OCI-LY7 (cell line): ENCODE measurements around the gene LIPE. TPM values are rescaled to one million over a fixed set of nuclear protein-coding genes. Genes with fewer than 3 reads are reported as not detected.

Experiments used
- BruUV-seq: library from RNA; stranded (reverse); fragments of 400-500 nt; replicated peaks from 2 replicates; lab custom pipeline; 2021; lab: Mats Ljungman, UMichigan
- CTCF ChIA-PET: fragments of 300-600 bp; sonication (Branson Sonifier 250); formaldehyde crosslinking; loops from one replicate; lab custom pipeline; 2022; ENCODE audit warnings: antibody characterized with exemption; ENCODE audit not compliant: unreplicated experiment; lab: Charles Lee
- POLR2A ChIA-PET: fragments of 300-600 bp; sonication (Branson Sonifier 250); formaldehyde crosslinking; loops from one replicate; lab custom pipeline; 2022; ENCODE audit warnings: antibody characterized with exemption; lab: Charles Lee
- DNase-seq: peaks from one replicate; pipeline ENCODE4 v3.0.0-alpha.2; 2015; ENCODE audit warnings: low spot score
- H2AFZ ChIP-seq: fragments of 200-600 bp; sonication (generic), shearing (Covaris generic); 2 replicates; pipeline ENCODE4 v1.6.1; 2014; ENCODE audit warnings: mild to moderate bottlenecking, antibody characterized with exemption, low read length, moderate library complexity
- H3K27ac ChIP-seq: fragments of 200-600 bp; sonication (generic); 2 replicates; pipeline ENCODE4 v1.5.1; 2014; ENCODE audit warnings: mixed run types, low read depth, mild to moderate bottlenecking, moderate library complexity, low read length, inconsistent platforms; ENCODE audit not compliant: poor library complexity, severe bottlenecking
- H3K36me3 ChIP-seq: fragments of 200-600 bp; sonication (generic); 2 replicates; pipeline ENCODE4 v1.6.1; 2014; ENCODE audit warnings: mild to moderate bottlenecking, antibody characterized with exemption, low read length, moderate library complexity, mixed read lengths; ENCODE audit not compliant: insufficient read depth
- H3K4me1 ChIP-seq: fragments of 200-600 bp; sonication (generic); 2 replicates; pipeline ENCODE4 v1.5.1; 2014; ENCODE audit warnings: mild to moderate bottlenecking, low read length; ENCODE audit not compliant: insufficient read depth, poor library complexity, severe bottlenecking
- H3K4me2 ChIP-seq: fragments of 200-600 bp; sonication (generic); 2 replicates; pipeline ENCODE4 v1.6.1; 2014; ENCODE audit warnings: mild to moderate bottlenecking, low read length
- H3K4me3 ChIP-seq: fragments of 200-600 bp; sonication (generic); 2 replicates; pipeline ENCODE4 v1.5.1; 2014; ENCODE audit warnings: mild to moderate bottlenecking, low read depth, low read length; ENCODE audit not compliant: poor library complexity, severe bottlenecking
- H3K79me2 ChIP-seq: fragments of 200-600 bp; sonication (generic); 2 replicates; pipeline ENCODE4 v1.6.1; 2016; ENCODE audit warnings: low read depth, mild to moderate bottlenecking, low read length, moderate library complexity, mixed read lengths; ENCODE audit not compliant: insufficient read depth
- H3K9me2 ChIP-seq: fragments of 200-600 bp; sonication (generic); 2 replicates; pipeline ENCODE4 v1.6.1; 2016; ENCODE audit warnings: mild to moderate bottlenecking, low read length, mixed read lengths; ENCODE audit not compliant: insufficient read depth
- H3K9me3 ChIP-seq: fragments of 200-600 bp; sonication (generic); 2 replicates; pipeline ENCODE4 v1.6.1; 2014; ENCODE audit warnings: mild to moderate bottlenecking, mixed run types, low read length, mixed read lengths
- H4K20me1 ChIP-seq: fragments of 200-600 bp; sonication (generic); 2 replicates; pipeline ENCODE4 v1.6.1; 2014; ENCODE audit warnings: mild to moderate bottlenecking, antibody characterized with exemption, low read length, moderate library complexity, mixed read lengths; ENCODE audit not compliant: insufficient read depth
- EZH2phosphoT487 ChIP-seq: fragments of 200-600 bp; sonication (generic); IDR thresholded peaks from 2 replicates; pipeline ENCODE4 v1.6.1; 2018; ENCODE audit warnings: low read depth, borderline replicate concordance, mild to moderate bottlenecking, mixed run types, antibody characterized with exemption, low read length, moderate library complexity, mixed read lengths
- intact Hi-C: fragments of 100-400 bp; cut with micrococcal nuclease; formaldehyde crosslinking; loops from one replicate; pipeline ENCODE4 v1.10.0; 2022; ENCODE audit not compliant: unreplicated experiment
- total RNA-seq, 2 experiments: library from RNA; depleted of rRNA in 1 of 2; stranded (reverse); fragments of >200 nt in 1 of 2; shearing (Covaris generic) in 1 of 2; gene quantifications; 2 replicates each; pipeline ENCODE4 v1.2.3, GENCODE V29; 2014 to 2022
- TF ChIP-seq, protein P1 (sequence below): fragments of 200-600 bp; sonication (generic); conservative IDR thresholded peaks from 2 replicates; pipeline ENCODE4 v1.5.1; 2014; ENCODE audit warnings: mild to moderate bottlenecking, antibody characterized with exemption, low read length, moderate library complexity, mixed read lengths

The LIPE gene
- total RNA-seq, 2 experiments from 2014 or later = 21.2 to 35.6 TPM

- H4K20me1 ChIP-seq = no peaks in the 10 kb centered on the region
- H3K79me2 ChIP-seq = no peaks in the 10 kb centered on the region
- no peak overlapping the region for H3K4me2 ChIP-seq
- no peak for TF ChIP-seq EZH2phosphoT487
- TF ChIP-seq, protein P1, sequence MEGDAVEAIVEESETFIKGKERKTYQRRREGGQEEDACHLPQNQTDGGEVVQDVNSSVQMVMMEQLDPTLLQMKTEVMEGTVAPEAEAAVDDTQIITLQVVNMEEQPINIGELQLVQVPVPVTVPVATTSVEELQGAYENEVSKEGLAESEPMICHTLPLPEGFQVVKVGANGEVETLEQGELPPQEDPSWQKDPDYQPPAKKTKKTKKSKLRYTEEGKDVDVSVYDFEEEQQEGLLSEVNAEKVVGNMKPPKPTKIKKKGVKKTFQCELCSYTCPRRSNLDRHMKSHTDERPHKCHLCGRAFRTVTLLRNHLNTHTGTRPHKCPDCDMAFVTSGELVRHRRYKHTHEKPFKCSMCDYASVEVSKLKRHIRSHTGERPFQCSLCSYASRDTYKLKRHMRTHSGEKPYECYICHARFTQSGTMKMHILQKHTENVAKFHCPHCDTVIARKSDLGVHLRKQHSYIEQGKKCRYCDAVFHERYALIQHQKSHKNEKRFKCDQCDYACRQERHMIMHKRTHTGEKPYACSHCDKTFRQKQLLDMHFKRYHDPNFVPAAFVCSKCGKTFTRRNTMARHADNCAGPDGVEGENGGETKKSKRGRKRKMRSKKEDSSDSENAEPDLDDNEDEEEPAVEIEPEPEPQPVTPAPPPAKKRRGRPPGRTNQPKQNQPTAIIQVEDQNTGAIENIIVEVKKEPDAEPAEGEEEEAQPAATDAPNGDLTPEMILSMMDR = no peak
- no peaks in the 10 kb centered on the region for H3K9me3 ChIP-seq
- H3K27ac ChIP-seq = no peak overlapping the region
- intact Hi-C loops = no loop called here
- H3K4me3 ChIP-seq = no peak overlapping the region
- H3K36me3 ChIP-seq = peaks cover 46% of the 10 kb centered on the region
- H3K9me2 ChIP-seq = no peaks in the 10 kb centered on the region
- no peaks in the 10 kb centered on the region for H3K4me1 ChIP-seq
- ChIA-PET CTCF (no interaction called here), POLR2A (no interaction called here)
- DNase-seq = no peak
- H2AFZ ChIP-seq = no peak overlapping the region
- no TSS peak for BruUV-seq
Observed at GRCh38 chr19:42412227-42412626, 15.0 kb downstream of the LIPE start.

- no TSS peak for BruUV-seq
- no peaks in the 10 kb centered on the region for H4K20me1 ChIP-seq
- no peak for DNase-seq
- H3K9me3 ChIP-seq = no peaks in the 10 kb centered on the region
- ChIA-PET CTCF (no interaction called here), POLR2A (no interaction called here)
- no peak overlapping the region for H3K27ac ChIP-seq
- no peaks in the 10 kb centered on the region for H3K4me1 ChIP-seq
- H3K4me2 ChIP-seq = no peak overlapping the region
- no peaks in the 10 kb centered on the region for H3K9me2 ChIP-seq
- no peak for TF ChIP-seq EZH2phosphoT487
- TF ChIP-seq, protein P1 = no peak
- H3K4me3 ChIP-seq = no peak overlapping the region
- peaks cover 51% of the 10 kb centered on the region for H3K36me3 ChIP-seq
- intact Hi-C loops = no loop called here
- H2AFZ ChIP-seq = no peak overlapping the region
- H3K79me2 ChIP-seq = no peaks in the 10 kb centered on the region
Observed at GRCh38 chr19:42411581-42412178, 15.5 kb downstream of the LIPE start.

GRCh38 chr19:42410371-42410770 is 16.8 kb downstream of the LIPE start:
- H3K9me3 ChIP-seq = no peaks in the 10 kb centered on the region
- no peaks in the 10 kb centered on the region for H3K4me1 ChIP-seq
- ChIA-PET POLR2A (no interaction called here), CTCF (no interaction called here)
- H4K20me1 ChIP-seq = no peaks in the 10 kb centered on the region
- H3K79me2 ChIP-seq = no peaks in the 10 kb centered on the region
- no peak for DNase-seq
- intact Hi-C loops = no loop called here
- no peak for TF ChIP-seq EZH2phosphoT487
- TF ChIP-seq, protein P1 = no peak
- H3K4me3 ChIP-seq = no peak overlapping the region
- no peak overlapping the region for H2AFZ ChIP-seq
- H3K27ac ChIP-seq = no peak overlapping the region
- no TSS peak for BruUV-seq
- peaks cover 59% of the 10 kb centered on the region for H3K36me3 ChIP-seq
- no peaks in the 10 kb centered on the region for H3K9me2 ChIP-seq
- no peak overlapping the region for H3K4me2 ChIP-seq
